SK-N-MC (cell line): ENCODE measurements around the gene RASA3.
A peak's percentile ranks its signal among the peaks of the same experiment; 100 is the strongest.

Experiments used
- DNase-seq: peaks from one replicate; pipeline ENCODE4 v3.0.0-alpha.2; 2011; ENCODE audit warnings: low read depth, low spot score
- H3K27ac ChIP-seq: fragments of 200-600 bp; sonication (generic); 2 replicates; pipeline ENCODE4 v1.5.1; 2016; ENCODE audit warnings: mixed run types
- H3K36me3 ChIP-seq: fragments of 200-600 bp; sonication (generic); 2 replicates; pipeline ENCODE4 v1.6.1; 2017; ENCODE audit warnings: antibody characterized with exemption, low read length, mixed read lengths; ENCODE audit not compliant: insufficient read depth
- H3K4me3 ChIP-seq: fragments of 200-600 bp; sonication (generic); 2 replicates; pipeline ENCODE4 v1.5.1; 2016
- H3K9ac ChIP-seq: fragments of 200-600 bp; sonication (generic); 2 replicates; pipeline ENCODE4 v1.8.0; 2017; ENCODE audit warnings: mixed run types, mixed read lengths; ENCODE audit not compliant: insufficient read length
- H3K9me3 ChIP-seq: fragments of 200-600 bp; sonication (generic); 2 replicates; pipeline ENCODE4 v1.6.1; 2017; ENCODE audit warnings: low read depth, mild to moderate bottlenecking, antibody characterized with exemption, low read length, moderate library complexity, mixed read lengths
- EZH2 ChIP-seq: fragments of 200-600 bp; sonication (generic); IDR thresholded peaks from one replicate; pipeline ENCODE4 v1.6.1; 2017; ENCODE audit warnings: antibody characterized with exemption
- FOXP2 ChIP-seq: optimal IDR thresholded peaks from 2 replicates; pipeline ENCODE3; 2011; ENCODE audit warnings: mild to moderate bottlenecking, moderate library complexity; ENCODE audit not compliant: insufficient read depth; ENCODE audit errors: extremely low read length, control extremely low read depth
- POLR2AphosphoS5 ChIP-seq: IDR thresholded peaks from 2 replicates; pipeline ENCODE4 v1.6.1; 2012; ENCODE audit warnings: mild to moderate bottlenecking, low read depth, low read length, borderline replicate concordance

RASA3 gene

GRCh38 chr13:114041493-114041892 lies 90.9 kb downstream of the RASA3 start:
- no peak overlapping the region for H3K9ac ChIP-seq
- no peak for DNase-seq
- TF ChIP-seq POLR2AphosphoS5 (no peak), FOXP2 (no peak), EZH2 (no peak)
- peak overlapping the region; percentile 60; the same call in 1 of the 2 replicates for H3K27ac ChIP-seq
- no peaks in the 10 kb centered on the region for H3K9me3 ChIP-seq
- no peak overlapping the region for H3K4me3 ChIP-seq
- no peaks in the 10 kb centered on the region for H3K36me3 ChIP-seq

DNA sequence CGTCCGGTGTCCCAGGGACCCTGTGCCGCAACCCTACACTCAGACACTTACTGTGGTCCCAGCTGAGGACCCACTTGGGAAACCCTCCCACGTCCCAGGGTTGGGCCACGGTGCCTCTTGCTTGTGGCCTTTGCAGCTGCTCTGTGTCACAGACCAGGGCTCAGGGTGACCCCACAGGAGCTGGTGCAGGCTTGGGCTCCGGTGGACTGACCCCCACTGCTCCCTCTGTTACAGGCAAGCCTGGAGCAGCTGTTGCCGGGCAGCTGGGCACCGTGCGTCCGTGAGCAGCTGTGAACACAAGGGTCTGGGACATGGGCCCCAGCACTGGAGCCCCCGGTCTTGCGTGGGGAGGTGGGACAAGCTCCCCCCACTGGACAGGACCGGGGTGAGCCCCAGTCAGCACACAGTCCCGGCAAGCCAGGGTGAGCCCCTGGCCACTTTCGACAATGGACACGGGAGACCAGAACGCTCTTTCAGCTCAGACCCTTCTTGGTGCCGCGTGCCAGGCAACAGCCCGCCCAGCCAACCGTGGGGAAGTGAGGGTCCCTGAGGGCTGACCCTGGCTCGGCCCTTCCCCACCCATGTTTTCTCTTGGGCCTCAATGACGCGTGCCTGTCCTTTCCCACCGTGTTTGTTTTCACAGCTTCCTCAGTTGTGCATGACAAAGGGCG lies 92.8 kb downstream of the RASA3 start:
- TF ChIP-seq FOXP2 (no peak), EZH2 (no peak), POLR2AphosphoS5 (no peak)

DNA sequence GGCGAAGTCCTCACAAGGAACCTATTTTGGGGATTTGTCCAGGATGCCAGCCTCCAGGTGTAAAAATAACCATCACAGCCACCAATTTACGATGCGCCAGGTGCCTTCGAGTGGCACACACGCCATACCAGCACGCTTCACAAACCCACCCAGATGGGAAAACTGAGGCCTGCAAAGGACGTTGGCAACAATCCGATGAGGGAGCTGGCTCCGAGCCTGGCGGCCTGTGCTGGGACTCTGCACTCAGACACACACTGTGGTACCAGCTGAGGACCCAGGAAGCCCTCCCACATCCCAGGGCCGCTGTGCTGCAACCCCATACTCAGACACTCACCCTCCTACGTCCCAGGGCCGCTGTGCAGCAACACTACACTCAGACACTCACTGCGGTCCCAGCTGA lies 93.5 kb downstream of the RASA3 start:
- no peak overlapping the region for H3K27ac ChIP-seq
- DNase-seq, result no peak
- H3K36me3 ChIP-seq, result no peaks in the 10 kb centered on the region
- TF ChIP-seq EZH2 (no peak), POLR2AphosphoS5 (no peak), FOXP2 (no peak)
- no peak overlapping the region for H3K4me3 ChIP-seq
- no peak overlapping the region for H3K9ac ChIP-seq
- no peaks in the 10 kb centered on the region for H3K9me3 ChIP-seq

More for the DNA sequence above, 92.8 kb downstream of the RASA3 start:
- no peaks in the 10 kb centered on the region for H3K36me3 ChIP-seq
- no peak overlapping the region for H3K4me3 ChIP-seq
- DNase-seq, result no peak
- no peaks in the 10 kb centered on the region for H3K9me3 ChIP-seq
- H3K27ac ChIP-seq, result no peak overlapping the region
- H3K9ac ChIP-seq, result no peak overlapping the region

DNA sequence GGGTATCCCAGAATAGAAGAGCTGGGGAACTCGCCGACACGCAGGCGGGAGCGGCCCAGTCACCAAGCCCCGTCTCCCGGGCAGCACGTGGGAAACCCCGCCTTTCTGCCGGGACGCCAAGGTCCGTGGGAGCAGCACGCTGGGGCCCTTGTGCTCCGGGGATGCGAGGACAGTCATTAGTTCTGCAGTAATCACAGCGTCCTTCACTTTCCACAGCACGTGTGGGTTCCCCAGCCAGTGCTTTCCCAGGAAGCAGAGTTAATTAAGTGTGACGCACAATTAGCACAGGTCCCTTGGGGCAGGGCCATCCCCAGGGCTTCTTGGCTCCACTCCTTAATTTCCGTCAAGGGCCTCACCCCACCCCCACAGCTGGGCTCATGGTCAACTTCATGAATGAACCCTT lies 94.2 kb downstream of the RASA3 start:
- TF ChIP-seq EZH2 (no peak), POLR2AphosphoS5 (no peak), FOXP2 (no peak)
- H3K9me3 ChIP-seq, result no peaks in the 10 kb centered on the region
- no peak overlapping the region for H3K27ac ChIP-seq
- no peak overlapping the region for H3K9ac ChIP-seq
- no peak for DNase-seq
- H3K4me3 ChIP-seq, result no peak overlapping the region
- no peaks in the 10 kb centered on the region for H3K36me3 ChIP-seq

- Histone ChIP-seq H3K9ac (no peak overlapping the region), H3K9me3 (no peaks in the 10 kb centered on the region), H3K4me3 (no peak overlapping the region), H3K36me3 (no peaks in the 10 kb centered on the region), H3K27ac (no peak overlapping the region)
- TF ChIP-seq POLR2AphosphoS5, result no peak
- no peak for TF ChIP-seq EZH2
- TF ChIP-seq FOXP2, result no peak
- DNase-seq, result no peak
Observed at GRCh38 chr13:114037674-114038073, 94.7 kb downstream of the RASA3 start.

DNA sequence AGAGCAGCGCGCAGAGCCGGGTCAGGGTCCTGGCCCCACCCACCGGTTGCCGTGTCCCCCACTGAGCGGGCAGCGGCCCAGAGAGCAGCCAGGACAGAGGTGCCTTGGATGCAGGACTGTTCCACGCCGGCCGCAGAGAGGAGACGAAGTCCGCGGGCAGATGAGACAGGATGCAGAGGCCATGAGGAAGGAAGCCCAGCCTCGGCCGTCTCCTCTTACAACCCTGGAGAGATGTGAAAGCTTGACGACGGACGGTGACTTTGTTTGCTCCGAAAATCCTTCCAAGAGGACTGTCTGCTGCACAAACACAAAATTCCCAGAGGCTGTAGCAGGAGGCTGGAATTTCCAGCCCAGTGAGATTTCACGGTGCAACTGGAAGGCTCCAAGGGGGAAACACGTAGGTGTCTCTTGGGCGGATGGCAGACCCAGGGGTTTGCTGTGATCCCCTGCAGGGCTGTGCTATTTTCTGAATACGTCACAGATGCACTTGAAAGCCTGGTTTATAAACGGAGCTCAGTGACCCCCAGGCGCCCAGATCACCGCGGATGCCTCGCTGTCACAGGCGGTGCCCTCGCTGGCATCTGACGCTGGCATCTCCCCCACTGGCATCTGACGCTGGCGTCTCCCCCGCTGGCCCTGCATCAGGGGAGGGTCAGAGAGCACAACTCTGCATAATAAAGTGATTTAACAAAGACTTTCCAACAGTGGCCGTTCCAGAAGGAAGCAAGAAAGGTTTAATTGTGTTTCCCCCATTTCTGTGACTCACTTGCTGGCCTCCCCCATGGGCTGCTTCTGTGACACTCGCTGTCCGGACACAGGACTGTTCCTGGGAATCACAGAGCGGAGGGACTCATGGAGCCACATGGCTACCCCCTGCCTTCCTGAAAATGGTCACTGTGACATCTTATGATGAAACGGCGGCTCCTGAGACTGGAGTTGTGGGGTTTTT lies 96.6 kb downstream of the RASA3 start:
- Histone ChIP-seq H3K36me3 (no peaks in the 10 kb centered on the region), H3K4me3 (no peak overlapping the region), H3K9me3 (no peaks in the 10 kb centered on the region), H3K27ac (no peak overlapping the region), H3K9ac (no peak overlapping the region)
- TF ChIP-seq EZH2, result no peak
- no peak for TF ChIP-seq POLR2AphosphoS5
- no peak for DNase-seq

DNA sequence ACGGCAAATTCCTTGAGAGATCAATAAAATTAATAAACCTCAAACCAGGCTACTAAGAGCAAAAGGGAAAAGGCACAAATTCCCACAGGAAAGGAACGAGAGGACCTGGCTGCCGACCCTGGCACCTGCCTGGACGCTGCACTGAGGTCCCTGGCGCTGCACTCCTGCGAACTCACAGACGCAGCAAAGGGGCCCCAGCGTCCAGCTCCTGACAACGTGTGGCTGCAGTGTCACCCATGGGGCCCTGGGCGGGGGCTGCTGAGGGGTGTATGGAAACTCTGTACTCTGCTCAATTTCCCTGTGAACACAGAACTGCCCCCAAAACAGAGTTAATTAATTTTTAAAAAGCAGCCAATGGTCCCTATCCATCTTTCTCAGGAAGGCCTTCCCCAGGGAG lies 97.2 kb downstream of the RASA3 start:
- no peak for DNase-seq
- TF ChIP-seq EZH2 (no peak), POLR2AphosphoS5 (no peak), FOXP2 (no peak)
- Histone ChIP-seq H3K9ac (no peak overlapping the region), H3K4me3 (no peak overlapping the region), H3K9me3 (no peaks in the 10 kb centered on the region), H3K27ac (no peak overlapping the region), H3K36me3 (no peaks in the 10 kb centered on the region)

DNA sequence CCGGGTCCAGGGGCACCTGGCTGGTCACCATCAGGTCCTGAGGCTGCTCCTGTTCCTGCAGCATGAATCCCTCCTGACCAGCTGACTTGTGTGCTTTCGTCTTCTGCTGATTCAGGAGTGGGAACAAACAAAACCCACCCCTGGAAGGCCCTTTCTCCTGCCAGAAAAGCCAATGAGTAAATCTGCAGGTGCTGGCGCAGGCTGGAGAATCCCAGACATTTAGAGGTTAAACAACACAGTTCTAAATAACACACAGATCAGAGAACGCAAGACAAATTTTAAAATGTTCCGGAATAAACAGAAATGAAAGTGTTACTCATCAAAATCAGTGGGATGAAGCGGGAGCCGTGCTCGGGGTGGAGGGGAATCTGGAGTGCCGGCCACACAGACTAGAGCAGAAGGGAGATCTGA lies 97.9 kb downstream of the RASA3 start:
- no peak for TF ChIP-seq FOXP2
- no peak for TF ChIP-seq EZH2
- TF ChIP-seq POLR2AphosphoS5, result no peak
- Histone ChIP-seq H3K36me3 (no peaks in the 10 kb centered on the region), H3K27ac (no peak overlapping the region), H3K9ac (no peak overlapping the region), H3K4me3 (no peak overlapping the region), H3K9me3 (no peaks in the 10 kb centered on the region)
- no peak for DNase-seq
